Measurements from ENCODE around the gene FAM234B.
"Not testable (repeated sequence)": the region's sequence is repeated elsewhere in the genome, so short reads cannot be mapped to it uniquely, and the experiment has no call there.

FAM234B gene

GRCh38 chr12:13080266-13080665, 36.1 kb downstream of the FAM234B start:
- no peak for TF ChIP-seq CTCF (conservative IDR thresholded peaks at IDR 0.05; ENCODE audit: low read length)
- no peak overlapping the region for H3K4me3 ChIP-seq (ENCODE audit: low read length)
- no peak for DNase-seq (ENCODE audit: low read depth)

GRCh38 chr12:13082861-13083260, 38.7 kb downstream of the FAM234B start:
- H3K4me3 ChIP-seq (ENCODE audit: low read length), result no peak overlapping the region
- TF ChIP-seq CTCF (conservative IDR thresholded peaks at IDR 0.05; ENCODE audit: low read length), result no peak
- no peak for DNase-seq (ENCODE audit: low read depth)

- not testable (repeated sequence) for DNase-seq (ENCODE audit: low read depth); H3K4me3 ChIP-seq (ENCODE audit: low read length)
Observed at GRCh38 chr12:13083638-13084037, 39.5 kb downstream of the FAM234B start.

GRCh38 chr12:13084898-13085640, 40.9 kb downstream of the FAM234B start:
- no peak for DNase-seq (ENCODE audit: low read depth)
- no peak overlapping the region for H3K4me3 ChIP-seq (ENCODE audit: low read length)
- TF ChIP-seq CTCF (conservative IDR thresholded peaks at IDR 0.05; ENCODE audit: low read length), result no peak

- no peak overlapping the region for H3K4me3 ChIP-seq (ENCODE audit: low read length)
- no peak for TF ChIP-seq CTCF (conservative IDR thresholded peaks at IDR 0.05; ENCODE audit: low read length)
- DNase-seq (ENCODE audit: low read depth), result no peak
Observed at GRCh38 chr12:13085968-13086686, 41.9 kb downstream of the FAM234B start.

GRCh38 chr12:13087766-13088165, 43.6 kb downstream of the FAM234B start:
- DNase-seq (ENCODE audit: low read depth), result no peak
- no peak for TF ChIP-seq CTCF (conservative IDR thresholded peaks at IDR 0.05; ENCODE audit: low read length)
- no peak overlapping the region for H3K4me3 ChIP-seq (ENCODE audit: low read length)

GRCh38 chr12:13088496-13088895, 44.3 kb downstream of the FAM234B start:
- H3K4me3 ChIP-seq (ENCODE audit: low read length), result no peak overlapping the region
- no peak for DNase-seq (ENCODE audit: low read depth)
- no peak for TF ChIP-seq CTCF (conservative IDR thresholded peaks at IDR 0.05; ENCODE audit: low read length)
